ENCODE results near the gene CCDC30.

The CCDC30 gene

GRCh38 chr1:42681741-42682483 lies 218.8 kb downstream of the CCDC30 start, which contains the start of gene YBX1:
YBX1 (plus strand) TSS chr1:42682418; CDS start chr1:42682566, 148 bp downstream.
- no peak for TF ChIP-seq CTCF (conservative IDR thresholded peaks at IDR 0.05)
- TF ChIP-seq ZFX (IDR thresholded peaks at IDR 0.05), result no peak
- peak within 1 kb of the TSS; percentile 97 for H3K27ac ChIP-seq

DNA sequence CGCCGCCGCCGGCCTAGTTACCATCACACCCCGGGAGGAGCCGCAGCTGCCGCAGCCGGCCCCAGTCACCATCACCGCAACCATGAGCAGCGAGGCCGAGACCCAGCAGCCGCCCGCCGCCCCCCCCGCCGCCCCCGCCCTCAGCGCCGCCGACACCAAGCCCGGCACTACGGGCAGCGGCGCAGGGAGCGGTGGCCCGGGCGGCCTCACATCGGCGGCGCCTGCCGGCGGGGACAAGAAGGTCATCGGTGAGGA lies 219.3 kb downstream of the CCDC30 start:
- peak overlapping the region; percentile 97 for H3K27ac ChIP-seq

- peak overlapping the region; percentile 97 for H3K27ac ChIP-seq
Observed at GRCh38 chr1:42682739-42683531, 219.8 kb downstream of the CCDC30 start.

DNA sequence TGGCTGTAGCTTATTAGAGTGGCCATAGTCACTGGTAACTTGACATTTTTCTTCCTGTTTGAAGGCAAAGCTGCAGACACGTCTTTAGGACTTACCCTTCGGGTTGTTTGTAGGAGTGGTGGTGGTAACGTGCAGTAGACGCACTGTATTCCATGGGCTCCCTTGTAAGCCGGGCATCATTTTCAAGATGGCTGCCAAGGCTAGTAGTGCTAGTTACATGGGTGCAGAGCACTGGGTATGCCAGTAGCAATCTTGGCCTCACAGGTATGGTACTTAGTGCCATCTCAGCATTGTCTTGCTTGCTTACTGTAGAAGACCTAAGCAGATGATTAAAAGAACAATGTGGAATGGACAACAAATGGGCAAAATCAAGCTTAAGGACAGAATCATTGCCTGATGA lies 221.1 kb downstream of the CCDC30 start:
- TF ChIP-seq ZFX (IDR thresholded peaks at IDR 0.05) (no peak), CTCF (conservative IDR thresholded peaks at IDR 0.05) (no peak)
- no peak overlapping the region; the same call in 1 of the 2 replicates for H3K27ac ChIP-seq

More at GRCh38 chr1:42682739-42683531, 219.8 kb downstream of the CCDC30 start:
- no peak for TF ChIP-seq CTCF (conservative IDR thresholded peaks at IDR 0.05)
- peak; percentile 73 for TF ChIP-seq ZFX (IDR thresholded peaks at IDR 0.05)

DNA sequence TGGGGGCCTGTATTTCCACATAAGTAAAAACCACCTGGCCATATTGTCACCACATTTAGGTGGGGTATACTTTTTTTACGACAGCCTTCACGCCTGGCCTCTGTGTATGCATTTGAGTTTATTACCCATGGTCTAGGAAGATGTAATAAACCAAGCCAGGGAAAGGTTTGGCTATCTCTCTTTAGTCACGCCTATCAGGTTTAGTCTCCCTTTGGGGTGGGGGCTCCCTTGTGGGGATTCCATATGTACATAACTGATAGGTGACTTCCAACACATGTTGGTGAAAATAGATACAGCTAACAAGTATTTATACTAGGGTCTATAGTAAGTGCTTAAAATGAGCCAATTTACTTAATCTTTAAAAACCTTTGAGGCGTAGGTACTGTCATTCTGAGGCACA lies 223.3 kb downstream of the CCDC30 start:
- TF ChIP-seq CTCF (conservative IDR thresholded peaks at IDR 0.05) (no peak), ZFX (IDR thresholded peaks at IDR 0.05) (no peak)
- no peak overlapping the region for H3K27ac ChIP-seq

DNA sequence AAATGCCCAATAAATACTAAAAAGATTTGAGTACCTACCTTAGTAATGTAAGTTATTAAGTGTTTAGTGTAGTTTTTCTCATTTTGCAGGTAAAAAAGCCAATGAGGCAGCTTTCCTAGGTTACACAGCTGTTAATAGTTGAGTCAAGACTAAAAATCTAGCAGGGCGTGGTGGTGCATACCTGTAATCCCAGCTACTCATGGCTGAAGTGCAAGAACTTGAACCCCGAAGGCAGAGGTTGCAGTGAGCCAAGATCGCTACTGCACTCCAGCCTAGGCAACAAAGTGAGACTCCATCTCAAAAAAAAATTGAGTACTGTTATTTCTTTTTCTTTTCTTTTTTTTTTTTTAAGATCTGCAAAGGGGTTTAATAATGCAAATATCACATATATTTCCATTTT lies 226.8 kb downstream of the CCDC30 start:
- H3K27ac ChIP-seq, result no peak overlapping the region
- TF ChIP-seq CTCF (conservative IDR thresholded peaks at IDR 0.05) (no peak), ZFX (IDR thresholded peaks at IDR 0.05) (no peak)

DNA sequence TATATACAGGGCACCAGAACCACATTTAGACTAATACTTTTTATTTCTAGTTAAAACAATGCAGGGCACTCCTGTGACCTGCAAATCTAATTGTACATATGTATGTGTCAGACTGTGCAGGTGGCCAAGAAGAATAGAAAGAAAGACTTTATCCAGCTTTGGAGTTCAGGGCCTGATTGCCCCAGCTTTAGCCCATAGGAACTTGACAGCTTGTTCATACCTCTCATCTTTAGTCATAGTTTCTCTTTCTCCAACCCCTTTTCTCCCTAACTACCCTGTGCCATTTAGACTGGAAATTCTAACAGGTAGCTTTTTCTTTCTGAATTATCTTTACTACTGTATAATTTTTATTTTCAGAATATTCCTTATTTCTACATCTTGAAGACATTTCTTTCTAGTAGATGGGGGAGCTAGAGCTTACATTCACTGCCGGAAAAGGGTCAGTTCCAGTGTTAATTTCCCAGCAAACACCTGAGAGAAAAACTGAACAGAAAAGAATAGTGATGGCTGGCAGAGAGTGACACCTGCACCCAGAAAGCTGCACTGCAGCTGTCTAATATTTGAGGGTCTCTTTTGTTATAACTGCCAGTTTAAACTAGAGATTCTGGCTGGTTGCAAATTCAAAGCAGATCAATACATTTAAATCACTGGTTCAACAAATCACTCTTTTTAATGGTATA lies 227.5 kb downstream of the CCDC30 start:
- no peak overlapping the region for H3K27ac ChIP-seq
- TF ChIP-seq ZFX (IDR thresholded peaks at IDR 0.05) (no peak), CTCF (conservative IDR thresholded peaks at IDR 0.05) (peak; percentile 22; the same call in 1 of the 2 replicates)
